Panc1 (cell line): ENCODE data around the gene TMPRSS6. TPM values are rescaled to one million over a fixed set of nuclear protein-coding genes. Genes with fewer than 3 reads are reported as not detected.

Experiments
- ATAC-seq: fragments of 200-7000 bp; cut with Tn5 transposase; 2 replicates; pipeline ENCODE4 v1.9.1; 2020; ENCODE audit warnings: mild to moderate bottlenecking, moderate library complexity
- BruUV-seq: library from RNA; stranded (reverse); fragments of 400-500 nt; replicated peaks from 2 replicates; lab custom pipeline; 2021; lab: Mats Ljungman, UMichigan
- CTCF ChIA-PET: fragments of 300-600 bp; sonication (Branson Sonifier 250); formaldehyde crosslinking; loops from one replicate; lab custom pipeline; 2022; ENCODE audit warnings: antibody characterized with exemption; lab: Charles Lee
- POLR2A ChIA-PET: fragments of 300-600 bp; sonication (Branson Sonifier 250); formaldehyde crosslinking; loops from one replicate; lab custom pipeline; 2022; ENCODE audit warnings: antibody characterized with exemption; lab: Charles Lee
- DNase-seq: peaks from one replicate; pipeline ENCODE4 v3.0.0-alpha.2; 2010; ENCODE audit warnings: low read depth, low spot score
- H3K27ac ChIP-seq: 2 replicates; pipeline ENCODE4 v1.5.1; 2011; ENCODE audit warnings: mild to moderate bottlenecking, low read length, inconsistent platforms
- H3K27me3 ChIP-seq: fragments of 200-500 bp; sonication (Bioruptor generic); 2 replicates; pipeline ENCODE4 v1.6.0; 2014; ENCODE audit warnings: low read length, inconsistent platforms; ENCODE audit not compliant: control insufficient read depth, insufficient read depth
- H3K36me3 ChIP-seq: fragments of 200-500 bp; sonication (Bioruptor generic); 2 replicates; pipeline ENCODE4 v1.5.1; 2014; ENCODE audit warnings: inconsistent platforms, mild to moderate bottlenecking, low read length, moderate library complexity; ENCODE audit not compliant: control insufficient read depth, insufficient read depth
- H3K4me1 ChIP-seq: 2 replicates; pipeline ENCODE4 v1.5.1; 2011; ENCODE audit warnings: inconsistent platforms, mild to moderate bottlenecking, low read length, moderate library complexity; ENCODE audit not compliant: control insufficient read depth, insufficient read depth
- H3K4me3 ChIP-seq, 2 experiments: 2 replicates each; pipeline ENCODE4 v1.5.1; 2011 to 2012; ENCODE audit warnings: low read depth in 2 of 2, low read length in 2 of 2, mild to moderate bottlenecking in 2 of 2, inconsistent platforms in 1 of 2, moderate library complexity in 1 of 2
- H3K9me3 ChIP-seq: fragments of 200-500 bp; sonication (Bioruptor generic); 2 replicates; pipeline ENCODE4 v1.5.1; 2014; ENCODE audit warnings: low read depth, mild to moderate bottlenecking, inconsistent platforms, low read length, moderate library complexity; ENCODE audit not compliant: control insufficient read depth, insufficient read depth
- POLR2AphosphoS5 ChIP-seq: IDR thresholded peaks from 2 replicates; pipeline ENCODE4 v1.6.1; 2012; ENCODE audit warnings: mild to moderate bottlenecking, low read depth, low read length, moderate library complexity
- SIN3A ChIP-seq: IDR thresholded peaks from 2 replicates; pipeline ENCODE4 v1.6.1; 2012; ENCODE audit warnings: low read depth, mild to moderate bottlenecking, low read length, moderate library complexity, borderline replicate concordance; ENCODE audit not compliant: insufficient read depth
- TCF7L2 ChIP-seq: IDR thresholded peaks from 2 replicates; pipeline ENCODE4 v1.6.1; 2011; ENCODE audit warnings: mild to moderate bottlenecking, low read depth, low read length, inconsistent platforms
- in situ Hi-C: cut with HindIII; loops from 2 replicates; pipeline ENCODE4 v1.10.0; 2016; ENCODE audit warnings: low sequenced_read_pairs, low pct_unique_long_range_greater_than_20kb
- intact Hi-C: fragments of 100-400 bp; cut with micrococcal nuclease; formaldehyde crosslinking; loops from one replicate; pipeline ENCODE4 v1.10.0; 2022; ENCODE audit not compliant: unreplicated experiment
- total RNA-seq: library from RNA; stranded (reverse); gene quantifications from one replicate; pipeline ENCODE4 v1.2.1, GENCODE V29; 2021; ENCODE audit not compliant: unreplicated experiment
- TF ChIP-seq, protein P1 (sequence below), 2 experiments: IDR thresholded peaks; 2 replicates each; pipeline ENCODE4 v1.6.1; 2011 to 2012; ENCODE audit warnings: low read depth in 2 of 2, control low read depth in 1 of 2, low read length in 1 of 2, mild to moderate bottlenecking in 1 of 2, moderate library complexity in 1 of 2; ENCODE audit not compliant: insufficient read depth in 1 of 2
- TF ChIP-seq, protein P2 (sequence below): fragments of 450-650 bp; IDR thresholded peaks from 2 replicates; pipeline ENCODE4 v1.5.1; 2017; ENCODE audit warnings: mild to moderate bottlenecking

TMPRSS6 gene
- total RNA-seq, 1 experiment from 2014 or later: not detected

DNA sequence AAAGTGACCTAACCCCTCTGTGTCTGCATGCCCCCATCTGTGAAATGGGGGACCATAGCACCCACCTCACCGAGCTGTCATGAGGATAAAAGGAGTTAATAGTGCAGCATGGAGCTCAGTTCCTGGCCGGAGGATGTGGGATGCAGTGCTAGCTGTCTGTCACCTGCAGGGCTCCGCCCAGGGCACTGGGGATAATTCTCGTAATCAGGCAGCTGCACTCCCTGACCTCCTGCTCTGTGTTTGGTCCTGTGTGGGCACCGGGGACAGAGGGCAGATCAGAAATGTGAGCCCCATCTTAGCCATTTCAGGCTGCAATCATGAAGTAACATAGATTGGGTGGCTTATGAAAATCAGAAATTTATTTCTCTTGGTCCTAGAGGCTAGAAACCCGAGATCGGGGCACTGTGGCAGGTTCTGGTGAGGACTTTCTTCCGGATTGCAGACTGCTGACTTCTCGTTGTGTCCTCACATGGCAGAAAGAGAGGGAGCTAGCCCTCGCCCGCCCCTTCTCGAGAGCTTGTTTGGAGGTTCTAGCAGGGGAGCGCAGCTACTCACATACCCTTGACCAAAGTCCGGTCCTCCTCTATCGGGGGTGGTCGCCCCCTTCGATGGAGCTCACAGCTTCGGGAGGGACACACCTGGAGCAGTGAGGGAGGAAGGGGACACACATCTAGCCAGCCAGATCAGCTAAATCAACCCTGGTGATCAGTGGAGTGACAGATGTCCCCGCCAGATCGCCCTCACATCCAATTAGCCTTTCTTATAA, 54.7 kb downstream of the TMPRSS6 start:
- Histone ChIP-seq H3K9me3 (no peaks in the 10 kb centered on the region), H3K4me3 (no peak overlapping the region), H3K36me3 (no peaks in the 10 kb centered on the region; the same call in 1 of the 2 replicates), H3K4me1 (no peaks in the 10 kb centered on the region), H3K27ac (no peak overlapping the region), H3K27me3 (no peaks in the 10 kb centered on the region)
- DNase-seq: no peak
- TF ChIP-seq, protein P1, sequence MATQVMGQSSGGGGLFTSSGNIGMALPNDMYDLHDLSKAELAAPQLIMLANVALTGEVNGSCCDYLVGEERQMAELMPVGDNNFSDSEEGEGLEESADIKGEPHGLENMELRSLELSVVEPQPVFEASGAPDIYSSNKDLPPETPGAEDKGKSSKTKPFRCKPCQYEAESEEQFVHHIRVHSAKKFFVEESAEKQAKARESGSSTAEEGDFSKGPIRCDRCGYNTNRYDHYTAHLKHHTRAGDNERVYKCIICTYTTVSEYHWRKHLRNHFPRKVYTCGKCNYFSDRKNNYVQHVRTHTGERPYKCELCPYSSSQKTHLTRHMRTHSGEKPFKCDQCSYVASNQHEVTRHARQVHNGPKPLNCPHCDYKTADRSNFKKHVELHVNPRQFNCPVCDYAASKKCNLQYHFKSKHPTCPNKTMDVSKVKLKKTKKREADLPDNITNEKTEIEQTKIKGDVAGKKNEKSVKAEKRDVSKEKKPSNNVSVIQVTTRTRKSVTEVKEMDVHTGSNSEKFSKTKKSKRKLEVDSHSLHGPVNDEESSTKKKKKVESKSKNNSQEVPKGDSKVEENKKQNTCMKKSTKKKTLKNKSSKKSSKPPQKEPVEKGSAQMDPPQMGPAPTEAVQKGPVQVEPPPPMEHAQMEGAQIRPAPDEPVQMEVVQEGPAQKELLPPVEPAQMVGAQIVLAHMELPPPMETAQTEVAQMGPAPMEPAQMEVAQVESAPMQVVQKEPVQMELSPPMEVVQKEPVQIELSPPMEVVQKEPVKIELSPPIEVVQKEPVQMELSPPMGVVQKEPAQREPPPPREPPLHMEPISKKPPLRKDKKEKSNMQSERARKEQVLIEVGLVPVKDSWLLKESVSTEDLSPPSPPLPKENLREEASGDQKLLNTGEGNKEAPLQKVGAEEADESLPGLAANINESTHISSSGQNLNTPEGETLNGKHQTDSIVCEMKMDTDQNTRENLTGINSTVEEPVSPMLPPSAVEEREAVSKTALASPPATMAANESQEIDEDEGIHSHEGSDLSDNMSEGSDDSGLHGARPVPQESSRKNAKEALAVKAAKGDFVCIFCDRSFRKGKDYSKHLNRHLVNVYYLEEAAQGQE (IDR thresholded peaks at IDR 0.05; ENCODE audit: insufficient read depth in 1 of 2, low read depth in 2 of 2, low read length in 1 of 2): no peak
- no peak for TF ChIP-seq TCF7L2
- TF ChIP-seq, protein P2, sequence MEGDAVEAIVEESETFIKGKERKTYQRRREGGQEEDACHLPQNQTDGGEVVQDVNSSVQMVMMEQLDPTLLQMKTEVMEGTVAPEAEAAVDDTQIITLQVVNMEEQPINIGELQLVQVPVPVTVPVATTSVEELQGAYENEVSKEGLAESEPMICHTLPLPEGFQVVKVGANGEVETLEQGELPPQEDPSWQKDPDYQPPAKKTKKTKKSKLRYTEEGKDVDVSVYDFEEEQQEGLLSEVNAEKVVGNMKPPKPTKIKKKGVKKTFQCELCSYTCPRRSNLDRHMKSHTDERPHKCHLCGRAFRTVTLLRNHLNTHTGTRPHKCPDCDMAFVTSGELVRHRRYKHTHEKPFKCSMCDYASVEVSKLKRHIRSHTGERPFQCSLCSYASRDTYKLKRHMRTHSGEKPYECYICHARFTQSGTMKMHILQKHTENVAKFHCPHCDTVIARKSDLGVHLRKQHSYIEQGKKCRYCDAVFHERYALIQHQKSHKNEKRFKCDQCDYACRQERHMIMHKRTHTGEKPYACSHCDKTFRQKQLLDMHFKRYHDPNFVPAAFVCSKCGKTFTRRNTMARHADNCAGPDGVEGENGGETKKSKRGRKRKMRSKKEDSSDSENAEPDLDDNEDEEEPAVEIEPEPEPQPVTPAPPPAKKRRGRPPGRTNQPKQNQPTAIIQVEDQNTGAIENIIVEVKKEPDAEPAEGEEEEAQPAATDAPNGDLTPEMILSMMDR: no peak
- TF ChIP-seq POLR2AphosphoS5: no peak
- TF ChIP-seq SIN3A: no peak
- ChIA-PET CTCF (no interaction called here), POLR2A (no interaction called here)
- ATAC-seq: no peak
- in situ Hi-C loops: no loop called here
- no TSS peak for BruUV-seq
- intact Hi-C loops: no loop called here

DNA sequence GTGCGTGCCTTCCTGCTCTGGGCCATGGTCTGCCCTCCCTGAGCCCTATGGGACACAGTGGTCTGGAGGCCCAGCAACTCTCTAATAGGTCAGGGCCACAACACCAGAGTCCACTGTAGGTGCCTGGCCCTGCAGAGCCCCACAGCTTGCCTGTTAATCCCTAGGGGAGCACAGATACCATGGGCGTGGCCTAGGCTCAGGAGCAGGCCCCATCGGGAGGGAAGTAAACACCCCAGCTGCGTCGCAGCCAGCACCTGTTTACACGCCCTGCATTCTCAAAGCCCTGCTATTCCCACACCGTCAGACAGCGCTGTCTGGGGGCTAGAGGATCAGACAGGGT, 55.5 kb downstream of the TMPRSS6 start:
- ChIA-PET CTCF (no interaction called here), POLR2A (no interaction called here)
- no peaks in the 10 kb centered on the region for H3K4me1 ChIP-seq
- no TSS peak for BruUV-seq
- DNase-seq (no peak), ATAC-seq (no peak)
- no peaks in the 10 kb centered on the region; the same call in 1 of the 2 replicates for H3K36me3 ChIP-seq
- no peak for TF ChIP-seq SIN3A
- TF ChIP-seq POLR2AphosphoS5: no peak
- TF ChIP-seq, protein P2: no peak
- TF ChIP-seq, protein P1 (IDR thresholded peaks at IDR 0.05; ENCODE audit: insufficient read depth in 1 of 2, low read depth in 2 of 2, low read length in 1 of 2): no peak
- no peak for TF ChIP-seq TCF7L2
- H3K9me3 ChIP-seq: no peaks in the 10 kb centered on the region
- no peaks in the 10 kb centered on the region for H3K27me3 ChIP-seq
- in situ Hi-C loops (no loop called here), intact Hi-C loops (no loop called here)
- no peak overlapping the region for H3K27ac ChIP-seq
- no peak overlapping the region for H3K4me3 ChIP-seq
